HG03039 (cell line): ENCODE results near the gene CP.
"Not testable (repeated sequence)": the region's sequence is repeated elsewhere in the genome, so short reads cannot be mapped to it uniquely, and the experiment has no call there.

Experiments
- ATAC-seq: cut with Tn5 transposase; IDR thresholded peaks from one replicate; pipeline ENCODE4 v1.9.1; 2021; ENCODE audit warnings: mild to moderate bottlenecking, moderate library complexity; ENCODE audit not compliant: unreplicated experiment

The CP gene

GRCh38 chr3:149227591-149228268 is 6.1 kb upstream of the CP start:
- ATAC-seq = no peak

- no peak for ATAC-seq
These were observed 5.1 kb upstream of the CP start for GRCh38 chr3:149226776-149227175.

GRCh38 chr3:149224736-149225594 is 3.3 kb upstream of the CP start:
- ATAC-seq = peak; percentile 99

GRCh38 chr3:149223461-149223820 is 1.8 kb upstream of the CP start:
- ATAC-seq = no peak

GRCh38 chr3:149219380-149220121 is 2.1 kb downstream of the CP start:
- ATAC-seq = not testable (repeated sequence)

- ATAC-seq = no peak
These were observed 4.3 kb downstream of the CP start for GRCh38 chr3:149217347-149217746.

DNA sequence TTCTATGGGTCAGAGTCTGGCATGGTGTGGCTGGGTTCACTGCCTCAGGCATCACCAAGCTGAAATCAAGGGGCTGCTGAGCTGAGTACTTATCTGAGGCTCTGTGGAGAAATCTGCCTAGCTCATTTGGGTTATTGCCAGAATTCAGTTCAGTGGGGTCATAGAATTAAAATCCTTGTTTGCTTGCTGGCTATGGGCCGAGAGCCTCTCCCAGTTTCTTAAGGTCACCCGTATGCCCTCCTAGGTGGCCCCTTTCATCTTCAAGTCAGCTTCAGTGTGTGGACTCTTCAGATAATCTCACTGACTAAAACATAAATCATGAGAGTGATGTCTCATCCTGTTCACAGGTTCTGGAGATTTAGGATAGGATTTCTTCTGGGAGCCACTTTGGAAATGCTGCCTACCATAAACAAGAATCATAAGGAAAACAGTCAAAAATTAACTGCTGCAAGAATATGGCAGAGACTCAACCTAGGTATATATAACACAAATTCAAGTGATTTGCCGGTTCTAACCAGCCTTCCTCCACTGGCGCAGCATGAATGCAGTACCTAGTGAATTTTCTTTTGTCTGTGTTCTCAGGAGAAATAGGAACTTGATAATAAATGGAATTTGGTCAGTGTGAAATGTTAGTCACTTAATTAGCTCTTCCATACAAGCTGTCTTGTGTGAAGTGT is 5.3 kb downstream of the CP start:
- no peak for ATAC-seq

- ATAC-seq = no peak
These were observed 6.1 kb downstream of the CP start for GRCh38 chr3:149215515-149215914.

DNA sequence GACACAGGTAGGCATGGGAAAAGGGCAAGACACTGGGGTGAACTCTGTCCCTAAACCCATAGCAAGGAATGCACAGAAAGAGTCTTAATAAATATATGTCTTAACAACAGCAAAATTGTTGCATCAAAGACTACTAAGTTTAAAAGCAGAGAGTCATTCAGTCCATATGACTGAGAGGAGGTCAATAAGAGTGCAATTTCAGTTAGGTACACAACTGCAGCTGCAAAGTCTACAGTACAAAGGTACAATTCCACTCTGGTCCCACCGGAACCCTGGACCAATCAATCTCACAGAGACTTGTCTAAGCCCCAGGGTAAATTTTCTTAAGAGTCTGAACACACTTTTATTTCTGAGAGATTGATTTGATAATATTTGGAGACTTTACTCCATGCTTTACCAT is 6.9 kb downstream of the CP start:
- no peak for ATAC-seq

DNA sequence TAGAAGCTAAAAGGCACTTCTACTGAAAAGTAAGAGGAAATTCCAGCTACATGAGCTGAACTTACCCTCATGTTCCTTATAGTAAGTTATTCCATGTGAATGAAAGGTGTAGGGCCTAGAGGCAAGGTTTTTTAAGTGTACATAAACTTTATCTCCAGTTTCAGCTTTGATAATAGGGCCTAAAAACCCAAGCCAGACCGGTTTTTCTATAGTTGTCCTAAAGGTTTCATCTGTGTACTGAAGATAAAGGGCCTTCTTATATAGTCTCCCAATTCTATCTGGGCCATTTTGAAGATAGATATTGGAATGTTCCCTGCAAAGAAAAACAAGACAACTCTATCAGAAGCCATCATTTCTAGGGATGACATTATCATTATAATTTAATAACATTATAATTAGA is 9.2 kb downstream of the CP start:
- no peak for ATAC-seq

DNA sequence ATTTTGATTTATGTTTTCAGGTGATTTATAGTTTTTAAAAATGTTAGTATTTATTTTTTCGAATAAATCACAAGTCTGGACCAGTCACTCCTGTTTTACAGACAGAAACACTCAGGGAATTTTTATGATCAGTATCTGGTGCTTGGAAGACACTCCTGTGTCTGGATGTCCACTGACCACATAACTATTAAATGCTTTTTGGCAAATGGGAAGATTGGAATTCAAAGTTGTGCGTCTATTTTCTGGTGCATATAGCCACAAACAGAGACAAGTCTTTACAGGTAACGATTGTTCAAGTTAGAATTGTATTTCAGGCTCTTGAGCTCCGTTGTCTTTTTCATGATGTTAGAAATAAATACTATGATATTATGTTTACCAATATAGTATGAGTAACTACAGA is 12.2 kb downstream of the CP start:
- ATAC-seq = no peak

DNA sequence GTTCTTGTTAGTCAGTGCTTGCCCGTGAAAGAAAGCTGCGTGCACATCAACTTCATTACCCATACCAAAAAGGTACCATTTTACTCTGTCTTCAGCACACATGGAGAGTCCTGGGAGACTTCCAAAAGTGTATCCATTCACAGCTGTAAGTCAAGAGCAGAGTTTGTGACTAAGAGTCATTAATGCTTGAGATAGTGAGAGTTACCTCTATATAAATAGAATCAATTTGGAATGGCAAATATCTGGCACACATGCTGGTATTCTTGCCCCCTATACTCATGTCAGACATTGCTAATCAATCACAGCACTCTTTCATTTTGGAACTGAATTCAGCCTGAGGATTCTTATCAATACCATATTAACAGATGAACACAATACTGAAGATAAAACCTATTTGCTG is 14.2 kb downstream of the CP start:
- ATAC-seq = no peak

GRCh38 chr3:149204390-149204991 is 17.1 kb downstream of the CP start:
- no peak for ATAC-seq

DNA sequence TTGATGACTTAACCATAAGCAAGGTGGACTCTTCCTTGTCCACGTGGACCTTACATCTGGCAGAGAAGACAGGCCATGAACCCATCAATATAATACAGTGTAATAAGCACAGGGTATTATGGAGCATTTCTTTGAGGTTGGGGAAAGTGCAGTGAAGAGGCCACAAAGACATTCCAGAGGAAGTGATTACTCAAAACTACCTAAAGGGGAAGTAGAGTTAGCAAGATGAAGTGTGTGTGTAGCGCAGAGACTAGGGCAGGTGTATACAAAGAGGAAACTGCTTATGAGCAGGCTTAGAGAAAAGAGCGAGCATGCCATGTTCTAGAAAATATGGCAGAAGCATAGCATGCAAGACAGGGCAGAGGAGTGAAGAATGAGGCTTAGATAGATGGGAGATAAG is 17.9 kb downstream of the CP start:
- ATAC-seq = peak; percentile 98

- no peak for ATAC-seq
These were observed 22.2 kb downstream of the CP start for GRCh38 chr3:149199474-149199873.

DNA sequence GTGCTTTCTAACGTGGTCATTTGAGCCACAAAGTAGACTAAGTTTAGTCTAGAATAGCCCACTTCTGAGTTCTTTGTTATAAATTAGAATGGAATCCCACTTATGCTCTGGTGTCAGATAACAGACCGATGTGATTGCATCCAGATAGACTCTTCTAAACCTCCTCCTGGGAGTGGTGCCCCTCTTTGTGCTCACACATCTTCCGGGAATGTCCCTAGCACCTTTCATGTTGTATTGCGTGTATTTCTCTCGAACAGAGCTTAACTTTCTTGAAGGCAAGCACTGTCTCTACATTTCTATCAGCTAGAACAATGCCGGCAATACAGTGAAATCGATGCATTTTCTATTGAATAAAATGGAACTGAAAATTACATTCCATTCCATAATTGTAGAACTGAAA is 23.0 kb downstream of the CP start:
- no peak for ATAC-seq

GRCh38 chr3:149197669-149198068 is 24.0 kb downstream of the CP start:
- no peak for ATAC-seq

DNA sequence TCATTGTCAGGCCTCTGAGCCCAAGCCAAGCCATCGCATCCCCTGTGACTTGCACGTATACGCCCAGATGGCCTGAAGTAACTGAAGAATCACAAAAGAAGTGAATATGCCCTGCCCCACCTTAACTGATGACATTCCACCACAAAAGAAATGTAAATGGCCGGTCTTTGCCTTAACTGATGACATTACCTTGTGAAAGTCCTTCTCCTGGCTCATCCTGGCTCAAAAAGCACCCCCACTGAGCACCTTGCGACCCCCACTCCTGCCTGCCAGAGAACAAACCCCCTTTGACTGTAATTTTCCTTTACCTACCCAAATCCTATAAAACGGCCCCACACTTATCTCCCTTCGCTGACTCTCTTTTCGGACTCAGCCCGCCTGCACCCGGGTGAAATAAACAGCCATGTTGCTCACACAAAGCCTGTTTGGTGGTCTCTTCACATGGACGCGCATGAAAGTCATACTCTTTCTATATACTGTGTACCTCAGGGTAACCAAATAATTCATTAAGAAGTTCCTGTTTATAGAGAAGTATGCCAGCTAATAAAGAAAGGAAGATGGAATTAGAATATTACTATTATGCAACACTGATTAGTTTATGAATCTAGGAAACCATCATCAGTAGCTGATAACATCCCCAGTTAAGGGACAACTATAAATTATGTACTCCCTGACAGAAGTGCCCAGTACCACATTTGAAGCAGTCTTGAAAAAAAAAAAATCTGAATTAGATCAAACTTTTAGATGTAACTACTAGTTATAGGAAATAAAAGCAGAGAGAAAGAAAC is 24.6 kb downstream of the CP start:
- not testable (repeated sequence) for ATAC-seq

DNA sequence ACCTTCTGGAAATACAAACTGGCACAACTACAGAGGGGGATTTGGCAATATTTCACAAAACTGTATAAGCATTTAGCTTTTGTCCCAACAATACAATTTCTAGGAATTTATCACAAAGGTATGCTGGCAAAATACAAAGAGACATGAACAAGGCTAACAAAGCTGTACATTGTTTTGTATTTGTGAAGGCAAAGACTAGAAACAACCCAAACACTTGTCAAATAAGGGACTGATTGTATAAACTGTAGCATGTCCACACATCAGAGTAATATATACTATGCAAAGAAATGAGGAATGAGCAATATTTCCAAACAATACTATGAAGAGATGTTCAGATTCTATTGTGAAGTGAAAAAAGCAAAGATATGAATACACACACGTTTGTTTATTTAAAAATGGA is 26.4 kb downstream of the CP start:
- ATAC-seq = no peak

DNA sequence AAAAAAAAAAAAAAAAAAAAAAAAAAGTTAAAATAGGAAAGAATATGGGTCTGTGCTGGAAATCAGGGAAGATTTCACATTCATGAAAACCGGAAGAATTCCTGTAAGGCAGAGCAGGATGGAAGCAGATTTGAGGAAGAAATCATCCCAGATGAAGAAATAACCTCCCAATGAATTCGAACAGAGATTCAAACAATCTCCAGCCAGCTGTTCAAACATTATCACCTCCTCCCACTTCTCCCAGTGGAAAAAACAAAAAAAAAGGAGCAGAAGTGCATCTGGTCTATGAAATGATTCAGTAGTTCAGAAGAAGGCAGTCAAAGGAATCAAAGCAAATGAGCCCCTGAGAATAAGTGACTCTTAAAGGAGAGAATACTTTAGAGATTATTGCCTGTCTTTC is 33.1 kb downstream of the CP start:
- ATAC-seq = no peak
